ENCODE measurements around the gene VENTX. TPM values are rescaled to one million over a fixed set of nuclear protein-coding genes. Genes with fewer than 3 reads are reported as not detected.

VENTX gene
- total RNA-seq, 2 donors from 2014 or later, result 0.44 to 0.63 TPM

GRCh38 chr10:133242611-133243356 lies 5.1 kb downstream of the VENTX start:
- TF ChIP-seq CTCF (IDR thresholded peaks at IDR 0.05), result no peak
- DNase-seq (ENCODE audit: low spot score), result no peak
- H3K27me3 ChIP-seq, result peaks cover 0 to 13% of the 10 kb centered on the region in 2 donors

GRCh38 chr10:133243593-133243992 lies 5.9 kb downstream of the VENTX start:
- no peaks in the 10 kb centered on the region for H3K9me3 ChIP-seq
- TF ChIP-seq CTCF (IDR thresholded peaks at IDR 0.05), result no peak
- no peak for DNase-seq (ENCODE audit: low spot score)
- no peak overlapping the region for H3K4me3 ChIP-seq
- no peak overlapping the region for H3K27ac ChIP-seq
- no peaks in the 10 kb centered on the region for H3K4me1 ChIP-seq
- H3K27me3 ChIP-seq, result peaks cover 0 to 5% of the 10 kb centered on the region in 2 donors
- no peaks in the 10 kb centered on the region for H3K36me3 ChIP-seq

More at GRCh38 chr10:133242611-133243356, 5.1 kb downstream of the VENTX start:
- H3K27ac ChIP-seq, result no peak overlapping the region
- no peaks in the 10 kb centered on the region for H3K36me3 ChIP-seq
- no peaks in the 10 kb centered on the region for H3K9me3 ChIP-seq
- no peak overlapping the region for H3K4me3 ChIP-seq
- H3K4me1 ChIP-seq, result peaks cover 0 to 6% of the 10 kb centered on the region in 2 donors

- DNase-seq (ENCODE audit: low spot score), result no peak
- TF ChIP-seq CTCF (IDR thresholded peaks at IDR 0.05), result no peak
- no peaks in the 10 kb centered on the region for H3K4me1 ChIP-seq
- H3K4me3 ChIP-seq, result no peak overlapping the region
- H3K27me3 ChIP-seq, result no peaks in the 10 kb centered on the region
- no peaks in the 10 kb centered on the region for H3K36me3 ChIP-seq
- no peak overlapping the region for H3K27ac ChIP-seq
- H3K9me3 ChIP-seq, result no peaks in the 10 kb centered on the region
Observed at GRCh38 chr10:133245439-133246235, 8.0 kb downstream of the VENTX start.

GRCh38 chr10:133246236-133246626 lies 8.6 kb downstream of the VENTX start:
- Histone ChIP-seq H3K9me3 (no peaks in the 10 kb centered on the region), H3K36me3 (no peaks in the 10 kb centered on the region), H3K4me1 (no peaks in the 10 kb centered on the region), H3K27ac (no peak overlapping the region), H3K27me3 (no peaks in the 10 kb centered on the region), H3K4me3 (no peak overlapping the region)
- TF ChIP-seq CTCF (IDR thresholded peaks at IDR 0.05), result no peak
- no peak for DNase-seq (ENCODE audit: low spot score)

GRCh38 chr10:133247681-133248333 lies 10.2 kb downstream of the VENTX start:
- H3K36me3 ChIP-seq, result no peaks in the 10 kb centered on the region
- no peak overlapping the region for H3K27ac ChIP-seq
- no peak for DNase-seq (ENCODE audit: low spot score)
- H3K9me3 ChIP-seq, result no peaks in the 10 kb centered on the region
- H3K27me3 ChIP-seq, result no peaks in the 10 kb centered on the region
- H3K4me3 ChIP-seq, result no peak overlapping the region
- H3K4me1 ChIP-seq, result peaks cover 0 to 9% of the 10 kb centered on the region in 2 donors
- TF ChIP-seq CTCF (IDR thresholded peaks at IDR 0.05), result no peak

All from right atrium auricular region (tissue), 2 donors.